Mesenchymal stem cell (in vitro differentiated cells and primary cell): Measurements from ENCODE around the gene DSTN.

Experiments used
- DNase-seq: peaks from one replicate; pipeline ENCODE4 v3.0.0-alpha.2; 2013
- H2AFZ ChIP-seq: one replicate; pipeline ENCODE4 v1.6.1; 2013; ENCODE audit warnings: low read depth, mild to moderate bottlenecking, control low read depth, inconsistent platforms, low read length, moderate library complexity
- H2AK5ac ChIP-seq: 2 replicates; pipeline ENCODE4 v1.6.1; 2013; ENCODE audit warnings: low read length, moderate library complexity, mild to moderate bottlenecking, inconsistent platforms; ENCODE audit not compliant: severe bottlenecking
- H2BK120ac ChIP-seq: one replicate; pipeline ENCODE4 v1.6.1; 2013; ENCODE audit warnings: low read depth, mild to moderate bottlenecking, inconsistent platforms, low read length, moderate library complexity
- H2BK12ac ChIP-seq, 2 experiments: one replicate each; pipeline ENCODE4 v1.6.1; 2013; ENCODE audit warnings: inconsistent platforms in 2 of 2, low read length in 2 of 2, mild to moderate bottlenecking in 2 of 2, moderate library complexity in 2 of 2, control low read depth in 1 of 2
- H2BK15ac ChIP-seq: one replicate; pipeline ENCODE4 v1.6.1; 2013; ENCODE audit warnings: mild to moderate bottlenecking, low read depth, inconsistent platforms; ENCODE audit not compliant: poor library complexity, severe bottlenecking
- H2BK5ac ChIP-seq: 2 replicates; pipeline ENCODE4 v1.6.1; 2013; ENCODE audit warnings: low read depth, mild to moderate bottlenecking, low read length, control low read depth, inconsistent platforms; ENCODE audit not compliant: poor library complexity, severe bottlenecking
- H3K14ac ChIP-seq, 2 experiments: one replicate each; pipeline ENCODE4 v1.6.1; 2013; ENCODE audit warnings: inconsistent platforms in 2 of 2, low read length in 2 of 2, control low read depth in 1 of 2, mild to moderate bottlenecking in 1 of 2, moderate library complexity in 1 of 2
- H3K18ac ChIP-seq, 2 experiments: one replicate each; pipeline ENCODE4 v1.6.1; 2013; ENCODE audit warnings: inconsistent platforms in 2 of 2, low read length in 2 of 2, control low read depth in 1 of 2, low read depth in 1 of 2, mild to moderate bottlenecking in 1 of 2
- H3K23ac ChIP-seq, 2 experiments: one replicate each; pipeline ENCODE4 v1.6.1; 2013; ENCODE audit warnings: inconsistent platforms in 2 of 2, low read length in 2 of 2, mild to moderate bottlenecking in 2 of 2, moderate library complexity in 2 of 2, control low read depth in 1 of 2
- H3K27ac ChIP-seq: 2 replicates; pipeline ENCODE4 v1.5.1; 2013; ENCODE audit warnings: mild to moderate bottlenecking, moderate library complexity, low read length, control low read depth, inconsistent platforms; ENCODE audit not compliant: poor library complexity, severe bottlenecking
- H3K27me3 ChIP-seq, 2 experiments: 2 replicates each; pipeline versions ENCODE4 v1.6.1 to v1.7.0; 2013; ENCODE audit warnings: low read length in 2 of 2, mild to moderate bottlenecking in 2 of 2, moderate library complexity in 2 of 2, control low read depth in 1 of 2, inconsistent platforms in 1 of 2; ENCODE audit not compliant: control insufficient read depth in 1 of 2, insufficient read depth in 1 of 2
- H3K36me3 ChIP-seq, 2 experiments: 2 replicates each; pipeline versions ENCODE4 v1.6.1 to v1.7.0; 2013; ENCODE audit warnings: low read length in 2 of 2, control low read depth in 1 of 2, inconsistent platforms in 1 of 2, low read depth in 1 of 2, mild to moderate bottlenecking in 1 of 2; ENCODE audit not compliant: insufficient read depth in 2 of 2, control insufficient read depth in 1 of 2
- H3K4ac ChIP-seq, 2 experiments: one replicate each; pipeline ENCODE4 v1.6.1; 2013; ENCODE audit warnings: inconsistent platforms in 2 of 2, low read length in 2 of 2, mild to moderate bottlenecking in 2 of 2, moderate library complexity in 2 of 2, control low read depth in 1 of 2, low read depth in 1 of 2
- H3K4me1 ChIP-seq: 2 replicates; pipeline ENCODE4 v1.6.1; 2013; ENCODE audit warnings: low read depth, low read length, control low read depth; ENCODE audit not compliant: control insufficient read depth, insufficient read depth
- H3K4me2 ChIP-seq: 2 replicates; pipeline ENCODE4 v1.6.1; 2013; ENCODE audit warnings: low read length, mild to moderate bottlenecking, inconsistent platforms; ENCODE audit not compliant: poor library complexity, severe bottlenecking
- H3K4me3 ChIP-seq, 2 experiments: 2 replicates each; pipeline versions ENCODE4 v1.5.1 to v1.7.0; 2013; ENCODE audit warnings: low read length in 2 of 2, mild to moderate bottlenecking in 2 of 2, control low read depth in 1 of 2, low read depth in 1 of 2; ENCODE audit not compliant: insufficient read depth in 1 of 2
- H3K79me1 ChIP-seq: replicated peaks from 2 replicates; pipeline ENCODE4 v1.6.1; 2013; ENCODE audit warnings: mild to moderate bottlenecking, control low read depth, low read length, inconsistent platforms; ENCODE audit not compliant: poor library complexity, severe bottlenecking
- H3K9ac ChIP-seq: 2 replicates; pipeline ENCODE4 v1.7.0; 2013; ENCODE audit warnings: mild to moderate bottlenecking, low read length, moderate library complexity
- H3K9me3 ChIP-seq: 2 replicates; pipeline ENCODE4 v1.7.0; 2013; ENCODE audit warnings: mild to moderate bottlenecking, low read length; ENCODE audit not compliant: control insufficient read depth
- H4K8ac ChIP-seq: one replicate; pipeline ENCODE4 v1.6.1; 2013; ENCODE audit warnings: inconsistent platforms, mild to moderate bottlenecking, low read length, moderate library complexity
- H4K91ac ChIP-seq: one replicate; pipeline ENCODE4 v1.6.1; 2013; ENCODE audit warnings: mild to moderate bottlenecking, low read length, inconsistent platforms
- WGBS: methylation state at CpG from one replicate; pipeline ENCODE4 v1.1.7; 2013; ENCODE audit warnings: mixed read lengths; 5-methylcytosine and 5-hydroxymethylcytosine counted together

DSTN gene

GRCh38 chr20:17640146-17640874 is 70.4 kb downstream of the DSTN start:
- Histone ChIP-seq H3K4me2 (no peak overlapping the region), H3K4me1 (peaks cover 31% of the 10 kb centered on the region), H3K4me3 (no peak overlapping the region), H3K36me3 (peaks cover 70 to 84% of the 10 kb centered on the region in 2 experiments), H2AFZ (no peak overlapping the region), H3K23ac (no peak overlapping the region), H2BK5ac (no peak overlapping the region), H2BK15ac (no peak overlapping the region), H3K14ac (no peak overlapping the region), H2BK12ac (no peak overlapping the region), H3K9ac (no peak overlapping the region), H3K18ac (no peak overlapping the region), H3K27ac (no peak overlapping the region), H3K79me1 (peaks cover 47% of the 10 kb centered on the region), H3K9me3 (no peaks in the 10 kb centered on the region), H3K4ac (no peak overlapping the region), H3K27me3 (no peaks in the 10 kb centered on the region), H4K91ac (no peak overlapping the region), H2BK120ac (no peak overlapping the region), H2AK5ac (no peak overlapping the region), H4K8ac (no peak overlapping the region)
- 97% methylated on average over 12 of the region's 12 CpGs for WGBS
- DNase-seq, result no peak

- no peak overlapping the region for H3K18ac ChIP-seq
- H3K23ac ChIP-seq, result no peak overlapping the region
- peaks cover 28% of the 10 kb centered on the region for H3K4me1 ChIP-seq
- H2BK5ac ChIP-seq, result no peak overlapping the region
- 98% methylated on average over 14 of the region's 14 CpGs for WGBS
- H3K27me3 ChIP-seq, result no peaks in the 10 kb centered on the region
- H4K91ac ChIP-seq, result no peak overlapping the region
- H3K14ac ChIP-seq, result no peak overlapping the region
- no peaks in the 10 kb centered on the region for H3K9me3 ChIP-seq
- no peak overlapping the region for H3K9ac ChIP-seq
- no peak overlapping the region for H3K4me2 ChIP-seq
- no peak overlapping the region for H4K8ac ChIP-seq
- H3K27ac ChIP-seq, result no peak overlapping the region
- H2AFZ ChIP-seq, result no peak overlapping the region
- H2BK15ac ChIP-seq, result no peak overlapping the region
- H2BK120ac ChIP-seq, result no peak overlapping the region
- peaks cover 68 to 81% of the 10 kb centered on the region in 2 experiments for H3K36me3 ChIP-seq
- H3K4me3 ChIP-seq, result no peak overlapping the region
- no peak for DNase-seq
- peaks cover 47% of the 10 kb centered on the region for H3K79me1 ChIP-seq
- H2BK12ac ChIP-seq, result no peak overlapping the region
- no peak overlapping the region for H2AK5ac ChIP-seq
- H3K4ac ChIP-seq, result no peak overlapping the region
Measured at GRCh38 chr20:17640875-17641378, 71.1 kb downstream of the DSTN start.

GRCh38 chr20:17641520-17641964 is 71.7 kb downstream of the DSTN start:
- Histone ChIP-seq H3K4ac (no peak overlapping the region), H3K9me3 (no peaks in the 10 kb centered on the region), H3K4me2 (no peak overlapping the region), H3K14ac (no peak overlapping the region), H2BK5ac (no peak overlapping the region), H3K23ac (no peak overlapping the region), H2AFZ (no peak overlapping the region), H3K4me1 (peaks cover 28% of the 10 kb centered on the region), H2AK5ac (no peak overlapping the region), H2BK120ac (no peak overlapping the region), H3K9ac (no peak overlapping the region), H3K36me3 (peaks cover 62 to 81% of the 10 kb centered on the region in 2 experiments), H2BK12ac (no peak overlapping the region), H4K91ac (no peak overlapping the region), H3K18ac (no peak overlapping the region), H3K27ac (no peak overlapping the region), H3K79me1 (peaks cover 47% of the 10 kb centered on the region), H4K8ac (no peak overlapping the region), H3K27me3 (no peaks in the 10 kb centered on the region), H2BK15ac (no peak overlapping the region), H3K4me3 (no peak overlapping the region)
- 95% methylated on average over 18 of the region's 18 CpGs for WGBS
- no peak for DNase-seq

GRCh38 chr20:17641993-17642392 is 72.1 kb downstream of the DSTN start:
- no peak for DNase-seq
- no peak overlapping the region for H3K9ac ChIP-seq
- peaks cover 26% of the 10 kb centered on the region for H3K4me1 ChIP-seq
- no peak overlapping the region for H3K27ac ChIP-seq
- no peak overlapping the region for H2AK5ac ChIP-seq
- no peak overlapping the region for H2BK5ac ChIP-seq
- H3K9me3 ChIP-seq, result no peaks in the 10 kb centered on the region
- H3K27me3 ChIP-seq, result no peaks in the 10 kb centered on the region
- no peak overlapping the region for H2BK120ac ChIP-seq
- H3K36me3 ChIP-seq, result peaks cover 58 to 81% of the 10 kb centered on the region in 2 experiments
- H2BK12ac ChIP-seq, result no peak overlapping the region
- no peak overlapping the region for H3K14ac ChIP-seq
- H2BK15ac ChIP-seq, result no peak overlapping the region
- 93% methylated on average over 11 of the region's 11 CpGs for WGBS
- H3K79me1 ChIP-seq, result peaks cover 43% of the 10 kb centered on the region
- no peak overlapping the region for H4K8ac ChIP-seq
- no peak overlapping the region for H4K91ac ChIP-seq
- no peak overlapping the region for H3K4ac ChIP-seq
- H3K23ac ChIP-seq, result no peak overlapping the region
- no peak overlapping the region for H3K4me3 ChIP-seq
- no peak overlapping the region for H2AFZ ChIP-seq
- no peak overlapping the region for H3K4me2 ChIP-seq
- H3K18ac ChIP-seq, result no peak overlapping the region
